GM12892 (cell line): ENCODE results near the gene ME1.

Experiments used
- POLR2A ChIP-seq: IDR thresholded peaks from 2 replicates; pipeline ENCODE4 v1.6.1; 2011; ENCODE audit warnings: low read depth, low read length, control low read depth
- POLR2AphosphoS5 ChIP-seq: IDR thresholded peaks from 2 replicates; pipeline ENCODE4 v1.6.1; 2011; ENCODE audit warnings: low read depth, low read length, control low read depth

GRCh38 chr6:83180426-83180950 lies 250.4 kb downstream of the ME1 start:
- TF ChIP-seq POLR2A (no peak), POLR2AphosphoS5 (no peak)
